ENCODE measurements around the gene HCN2.
"Not testable (repeated sequence)": the region's sequence is repeated elsewhere in the genome, so short reads cannot be mapped to it uniquely, and the experiment has no call there.

The HCN2 gene

GRCh38 chr19:588093-588740 is 1.5 kb upstream of the HCN2 start:
- DNase-seq = peak; percentile 74

GRCh38 chr19:588741-589692 is 664 bp upstream of the HCN2 start:
- no peak for DNase-seq

GRCh38 chr19:590396-590745 is 690 bp downstream of the HCN2 start:
- peak; percentile 49 for DNase-seq

GRCh38 chr19:590750-591098 is 1.0 kb downstream of the HCN2 start:
- no peak for DNase-seq

GRCh38 chr19:591099-591958 is 1.6 kb downstream of the HCN2 start:
- DNase-seq = no peak

GRCh38 chr19:592101-592500 is 2.4 kb downstream of the HCN2 start:
- no peak for DNase-seq

- DNase-seq = no peak
Measured at GRCh38 chr19:593055-593454, 3.4 kb downstream of the HCN2 start.

GRCh38 chr19:593505-593904 is 3.8 kb downstream of the HCN2 start:
- DNase-seq = no peak

GRCh38 chr19:594265-594870 is 4.7 kb downstream of the HCN2 start:
- DNase-seq = no peak

GRCh38 chr19:595326-596262 is 5.9 kb downstream of the HCN2 start:
- DNase-seq = no peak

- DNase-seq = no peak
Measured at GRCh38 chr19:596263-596655, 6.6 kb downstream of the HCN2 start.

- DNase-seq = no peak
Measured at GRCh38 chr19:597406-598315, 8.0 kb downstream of the HCN2 start.

GRCh38 chr19:601310-601709 is 11.6 kb downstream of the HCN2 start:
- DNase-seq = no peak

GRCh38 chr19:601790-602189 is 12.1 kb downstream of the HCN2 start:
- no peak for DNase-seq

- no peak for DNase-seq
Measured at GRCh38 chr19:602391-603301, 13.0 kb downstream of the HCN2 start.

GRCh38 chr19:603302-603639 is 13.6 kb downstream of the HCN2 start:
- not testable (repeated sequence) for DNase-seq

- DNase-seq = not testable (repeated sequence)
Measured at GRCh38 chr19:603779-604178, 14.1 kb downstream of the HCN2 start.

GRCh38 chr19:604355-604754 is 14.7 kb downstream of the HCN2 start:
- DNase-seq = peak; percentile 60

GRCh38 chr19:605061-605971 is 15.6 kb downstream of the HCN2 start:
- peak; percentile 57 for DNase-seq
